HG02938 (cell line): ENCODE measurements around the gene LRCH3.

Experiments used
- ATAC-seq: cut with Tn5 transposase; IDR thresholded peaks from one replicate; pipeline ENCODE4 v1.9.1; 2021; ENCODE audit warnings: mild to moderate bottlenecking, moderate library complexity; ENCODE audit not compliant: unreplicated experiment

Gene LRCH3

DNA sequence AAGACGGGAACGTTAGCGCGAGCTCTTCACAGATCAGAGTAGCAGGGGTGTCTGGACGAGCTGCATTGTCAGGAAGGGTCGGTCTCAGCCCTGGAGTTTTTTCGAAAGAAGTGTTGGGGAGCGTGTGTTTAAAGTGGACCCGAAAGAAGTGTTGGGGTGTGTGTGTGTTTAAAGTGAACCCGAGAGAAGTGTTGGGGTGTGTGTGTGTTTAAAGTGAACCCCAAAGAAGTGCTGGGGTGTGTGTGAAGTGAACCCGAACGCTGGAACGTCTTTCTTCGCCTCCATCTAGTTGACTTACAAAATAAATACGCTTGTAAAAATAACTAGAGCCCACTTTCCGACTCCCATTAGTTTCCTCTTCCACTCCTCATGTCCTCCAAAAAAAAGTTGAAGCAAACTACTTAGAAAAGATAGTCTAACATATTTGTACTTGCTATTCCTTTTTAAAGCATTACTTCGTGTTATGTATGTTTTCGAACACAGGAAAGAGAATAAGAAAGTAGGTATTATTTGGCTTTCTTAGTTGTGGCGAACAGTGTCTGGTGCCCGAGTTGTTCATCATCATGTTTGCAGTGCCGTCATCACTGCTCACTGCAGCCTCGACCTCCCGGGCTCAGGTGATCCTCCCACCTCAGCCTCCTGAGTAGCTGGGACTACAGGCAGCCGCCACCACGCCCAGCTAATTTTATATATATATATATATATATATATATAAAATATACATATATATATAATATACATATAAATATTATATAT, 1.0 kb downstream of the LRCH3 start:
- ATAC-seq, result peak; percentile 24

DNA sequence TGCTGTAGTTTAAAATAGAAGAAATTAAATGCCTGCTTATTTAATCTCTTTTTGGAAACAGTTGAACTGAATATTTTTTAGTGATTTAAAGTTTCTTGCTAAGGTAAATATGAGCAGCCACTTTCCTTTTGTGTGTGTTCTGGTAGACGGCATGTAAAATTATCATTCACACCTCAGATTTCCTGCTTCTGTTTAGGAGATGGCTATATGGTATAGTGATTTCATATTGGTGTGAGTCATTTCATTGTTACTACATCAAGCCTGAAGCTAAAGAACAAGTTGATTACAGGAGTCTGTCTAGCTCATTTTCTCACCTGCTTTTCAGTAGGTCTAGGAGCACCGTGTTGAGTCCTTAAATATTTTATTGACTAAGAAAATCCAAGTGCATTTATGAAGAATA, 2.2 kb downstream of the LRCH3 start:
- ATAC-seq, result no peak

DNA sequence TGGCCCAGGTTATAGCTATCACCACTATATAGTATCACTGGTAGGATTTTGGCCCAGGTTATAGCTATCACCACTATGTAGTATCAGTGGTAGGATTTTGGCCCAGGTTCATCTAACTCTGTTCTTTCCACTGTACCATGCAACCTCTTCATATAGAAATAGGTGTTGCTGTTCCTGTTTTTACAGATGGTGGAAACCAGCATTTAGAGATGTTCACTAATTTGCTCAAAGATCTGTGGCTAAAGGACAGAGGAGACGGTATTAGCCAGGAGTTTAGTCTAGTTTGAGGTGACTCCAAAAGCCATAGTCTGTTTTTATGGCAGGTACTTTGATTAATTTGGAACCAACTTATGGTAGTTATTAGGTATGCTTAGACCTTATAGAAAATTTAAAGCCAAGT, 3.1 kb downstream of the LRCH3 start:
- no peak for ATAC-seq

DNA sequence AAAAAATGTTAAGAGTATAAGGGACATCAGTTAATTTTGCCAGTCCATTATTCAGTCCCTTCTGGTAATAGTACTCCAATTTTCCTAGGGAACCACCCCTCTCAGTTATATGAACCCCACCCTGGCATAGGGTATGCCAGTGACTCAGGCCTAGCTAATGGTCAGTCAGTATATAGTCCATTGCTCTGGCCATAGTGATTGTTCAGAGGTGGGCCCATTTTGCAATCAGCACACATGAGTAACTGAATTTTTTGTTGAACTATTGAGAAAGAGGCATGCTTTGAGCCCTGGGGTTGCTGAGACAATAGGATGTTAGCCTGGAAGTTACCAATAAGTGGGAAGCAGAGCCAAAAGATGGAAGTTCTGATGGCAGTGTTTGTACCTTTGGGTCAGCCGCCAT, 4.1 kb downstream of the LRCH3 start:
- no peak for ATAC-seq

DNA sequence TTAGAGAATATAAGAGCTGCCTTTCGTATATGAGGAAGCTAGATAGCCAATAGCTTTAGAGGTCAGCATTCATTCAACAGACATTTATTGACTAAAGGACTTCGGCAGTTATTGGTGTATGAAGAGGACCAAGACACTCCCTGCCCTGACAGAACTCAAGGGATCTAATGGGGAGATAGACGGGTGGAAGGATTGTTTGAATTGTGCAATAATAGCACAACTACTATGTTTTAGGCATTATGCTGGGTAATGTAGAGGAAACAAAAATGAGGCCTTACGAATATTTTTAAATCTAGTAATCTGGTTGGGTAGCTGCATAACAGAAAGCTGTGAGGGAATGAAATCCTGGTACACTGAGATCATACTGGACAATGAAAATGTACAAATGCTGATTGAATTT, 5.0 kb downstream of the LRCH3 start:
- ATAC-seq, result no peak

DNA sequence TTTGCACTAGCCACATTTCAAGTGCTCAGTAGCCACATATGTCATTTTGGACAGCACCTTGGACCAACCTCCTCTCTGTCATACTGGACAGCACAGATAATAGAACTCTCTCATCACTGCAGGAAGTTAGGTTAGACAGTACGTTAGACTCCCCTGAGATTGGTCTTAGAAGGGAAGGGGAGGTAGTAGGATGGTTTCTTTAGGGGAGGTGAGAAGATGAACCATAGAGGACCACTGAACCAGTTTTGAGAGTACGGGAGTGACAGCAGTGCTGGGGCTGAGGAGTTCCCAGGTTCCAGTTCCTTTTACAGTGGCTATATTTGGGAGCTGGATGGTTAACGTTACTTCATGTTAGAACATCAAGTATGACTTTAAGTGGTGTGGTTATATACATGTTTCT, 7.8 kb downstream of the LRCH3 start:
- ATAC-seq, result peak; percentile 48

DNA sequence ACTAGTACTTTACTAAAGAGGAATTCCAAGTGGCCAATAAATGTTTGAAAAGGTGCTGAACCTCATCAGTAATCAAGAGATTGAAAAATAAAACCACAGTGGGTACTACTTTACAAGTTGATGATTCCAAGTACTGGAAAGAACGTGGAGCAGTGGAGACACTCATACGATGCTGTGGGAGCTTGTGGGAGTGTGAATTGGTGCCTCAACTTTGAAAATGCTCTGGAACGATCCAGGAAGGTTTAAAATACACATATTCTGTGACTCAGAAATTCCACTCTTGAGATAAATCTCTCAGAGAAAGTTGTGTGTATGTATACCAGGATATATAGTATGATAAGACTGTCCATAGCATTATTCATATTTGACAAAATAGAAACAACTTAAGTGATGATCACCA, 9.3 kb downstream of the LRCH3 start:
- no peak for ATAC-seq

DNA sequence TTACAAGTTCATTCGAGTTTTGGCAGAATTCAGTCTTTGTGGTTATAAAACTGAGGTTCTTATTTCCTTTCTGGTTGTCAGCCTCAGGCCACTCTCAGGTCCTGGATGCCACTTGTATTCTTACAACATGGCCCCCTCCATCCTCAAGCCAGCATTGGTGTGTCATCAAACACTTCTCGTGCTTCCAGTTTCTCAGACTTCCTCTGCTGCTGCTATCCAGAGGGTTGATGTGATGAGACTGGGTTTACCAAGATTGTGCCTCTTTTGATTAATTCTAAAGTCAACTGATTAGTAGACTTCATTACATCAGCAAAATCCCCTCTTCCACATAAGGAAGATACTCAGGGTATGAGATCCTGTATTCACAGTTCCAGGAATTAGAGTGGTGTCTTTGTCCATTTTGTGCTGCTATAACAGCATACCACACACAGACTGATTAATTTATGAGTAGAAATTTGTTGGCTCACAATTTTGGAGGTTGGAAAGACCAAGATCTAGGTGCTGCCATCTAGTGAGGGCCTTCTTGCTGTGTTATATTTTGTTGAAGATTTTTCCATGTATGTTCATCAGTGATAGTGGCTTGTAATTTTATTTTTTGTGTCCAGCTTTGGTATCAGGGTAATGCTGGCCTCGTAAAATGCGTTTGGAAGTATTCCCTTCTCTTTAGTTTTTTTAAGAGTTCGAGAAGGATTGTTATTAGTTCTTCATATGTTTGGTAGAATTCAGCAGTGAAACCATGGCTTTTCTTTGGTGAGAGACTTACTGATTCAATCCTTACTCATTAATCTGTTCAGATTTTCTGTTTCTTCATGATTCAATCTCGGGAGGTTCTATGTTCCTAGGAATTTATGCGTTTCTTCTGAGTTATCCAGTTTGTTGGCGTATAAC, 11.1 kb downstream of the LRCH3 start:
- no peak for ATAC-seq

DNA sequence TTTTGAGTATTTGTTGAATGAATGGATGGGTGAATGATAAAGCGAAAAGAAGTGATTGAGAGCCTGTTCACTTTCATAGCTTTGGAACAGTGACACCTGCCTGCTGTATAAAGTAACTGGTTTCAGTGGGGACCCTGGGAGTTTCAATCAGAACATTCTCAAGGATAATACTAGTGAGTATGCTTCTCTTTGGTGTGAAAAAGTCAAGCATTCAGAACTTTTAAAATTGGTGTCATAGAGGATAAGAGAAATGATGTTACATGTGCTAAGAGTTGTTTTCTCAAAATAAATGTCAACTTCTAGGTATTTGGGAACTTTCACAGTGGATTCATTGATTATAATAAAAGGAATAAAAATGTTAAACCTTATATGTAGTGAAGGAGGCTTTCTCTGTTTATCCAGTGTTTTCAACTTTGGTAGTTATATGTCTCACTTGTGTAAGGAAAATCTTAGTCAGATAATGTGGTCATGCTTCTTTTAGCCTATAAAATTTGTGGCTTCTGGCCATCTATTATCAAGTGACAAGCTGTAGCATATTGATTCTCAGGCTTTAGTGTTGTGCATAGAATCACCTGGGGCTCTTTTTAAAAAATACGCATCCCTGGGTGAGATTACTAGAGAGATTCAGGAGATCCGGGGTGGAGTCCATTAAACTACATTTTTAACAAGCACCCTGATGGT, 11.9 kb downstream of the LRCH3 start:
- no peak for ATAC-seq

DNA sequence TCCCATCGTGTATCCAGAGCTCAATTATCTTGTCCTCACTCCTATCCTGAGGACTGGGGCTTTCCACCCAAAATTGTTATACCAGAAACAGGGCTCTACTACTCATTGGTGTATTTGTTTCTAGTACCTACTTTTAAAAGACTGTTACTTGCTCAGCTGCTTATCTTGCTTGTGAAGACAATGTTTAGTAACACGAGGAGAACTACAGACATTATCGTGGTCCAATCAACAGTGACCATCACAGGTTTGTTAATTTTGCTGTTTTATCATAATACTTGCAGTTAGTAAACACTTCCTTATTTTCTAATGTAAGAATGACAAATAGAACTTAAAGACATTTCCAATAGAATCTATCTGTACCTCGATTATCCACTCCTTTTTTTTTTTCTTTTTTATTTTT, 13.5 kb downstream of the LRCH3 start:
- ATAC-seq, result no peak

DNA sequence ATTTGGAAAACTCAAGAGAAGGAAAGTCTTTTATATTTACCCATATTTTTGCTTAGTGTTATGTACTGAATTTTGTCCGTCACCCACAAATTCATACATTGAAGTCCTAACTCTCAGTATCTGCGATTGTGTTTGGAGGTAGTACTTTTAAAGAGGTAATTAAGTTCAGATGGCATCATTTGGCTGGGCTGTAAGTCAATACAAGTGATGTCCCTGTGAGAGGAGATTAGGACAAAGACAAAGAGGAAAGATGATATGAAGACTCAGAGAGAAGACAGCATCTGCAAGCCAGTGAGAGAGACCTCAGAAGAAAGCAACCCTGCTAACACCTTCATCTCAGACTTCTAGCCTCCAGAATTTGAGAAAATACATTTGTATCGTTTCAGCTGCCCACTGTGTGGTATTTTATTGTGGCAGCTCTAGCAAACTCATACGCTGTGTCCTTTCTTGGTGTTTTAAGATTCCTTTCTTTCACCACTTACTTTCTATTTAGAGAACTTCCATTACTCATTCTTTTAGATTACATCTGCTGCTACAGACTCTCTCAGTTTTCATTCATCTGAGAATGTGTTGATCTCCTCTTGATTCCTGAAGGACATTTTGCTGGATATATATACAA, 17.0 kb downstream of the LRCH3 start:
- no peak for ATAC-seq

DNA sequence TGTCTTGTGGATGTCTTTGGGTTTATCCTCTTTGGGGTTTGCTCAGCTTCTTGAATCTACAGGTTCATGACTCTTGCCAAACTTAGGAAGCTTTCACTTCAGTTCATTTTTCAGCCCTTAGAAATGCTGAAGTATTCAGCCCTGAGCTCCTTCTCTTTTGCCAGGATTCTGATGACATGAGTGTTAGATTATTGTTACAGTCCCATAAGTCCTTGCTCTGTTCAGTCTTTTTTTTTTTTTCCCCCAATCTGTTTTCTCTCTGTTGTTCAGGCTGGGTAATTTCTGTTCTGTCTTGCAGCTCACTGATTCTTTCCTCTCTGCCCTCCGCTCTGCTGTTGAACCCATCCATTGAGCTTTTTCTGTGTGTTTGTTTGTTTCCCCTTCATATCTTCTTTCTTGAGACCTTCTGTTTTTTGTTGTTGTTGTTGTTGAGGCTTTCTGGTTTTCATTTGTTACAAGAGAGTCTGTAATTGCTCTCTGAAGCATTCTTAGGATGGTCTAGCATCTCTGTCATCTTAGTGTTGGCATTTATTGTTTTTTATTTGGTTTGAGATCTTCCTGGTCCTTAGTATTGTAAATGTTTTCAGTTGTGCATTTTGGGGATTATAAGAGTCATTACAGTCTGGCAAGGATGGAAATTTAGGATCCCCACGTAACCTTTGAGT, 18.4 kb downstream of the LRCH3 start:
- ATAC-seq, result no peak

DNA sequence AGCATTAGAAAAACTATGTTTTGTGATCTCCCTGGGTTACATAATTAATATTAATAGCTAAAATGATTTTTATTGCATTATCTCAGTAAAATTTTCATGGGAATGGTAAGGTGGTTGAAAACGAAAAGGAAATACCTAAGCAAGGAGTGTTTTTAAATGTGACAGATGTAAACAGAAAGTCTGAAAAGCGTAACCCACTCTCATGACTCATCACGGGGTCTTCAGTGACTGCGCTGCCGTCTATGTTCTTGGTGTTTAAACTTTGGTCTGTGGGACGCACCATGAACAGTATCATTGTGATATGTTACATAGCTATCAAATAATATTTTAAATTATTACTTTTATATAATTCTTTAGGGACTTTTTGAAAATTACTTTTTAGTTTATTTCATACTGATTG, 19.8 kb downstream of the LRCH3 start:
- ATAC-seq, result no peak

DNA sequence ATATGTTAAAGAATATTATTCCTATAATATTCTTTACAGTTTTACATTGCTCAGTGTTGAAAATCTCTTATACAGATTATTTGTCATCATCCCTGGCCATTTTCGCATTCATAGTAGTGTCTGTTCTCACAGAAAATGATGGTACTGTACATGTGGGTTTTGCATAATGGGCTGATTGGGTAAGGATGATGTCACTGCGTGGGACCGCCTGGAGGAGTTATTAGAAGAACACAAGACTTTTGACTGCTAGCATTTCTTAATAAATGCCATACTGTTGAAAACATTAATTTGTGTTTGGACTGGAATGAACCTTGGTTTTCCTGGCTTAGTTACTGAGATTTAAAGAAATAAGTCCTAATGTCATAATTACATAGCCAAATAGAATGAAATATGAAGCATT, 20.3 kb downstream of the LRCH3 start:
- no peak for ATAC-seq

DNA sequence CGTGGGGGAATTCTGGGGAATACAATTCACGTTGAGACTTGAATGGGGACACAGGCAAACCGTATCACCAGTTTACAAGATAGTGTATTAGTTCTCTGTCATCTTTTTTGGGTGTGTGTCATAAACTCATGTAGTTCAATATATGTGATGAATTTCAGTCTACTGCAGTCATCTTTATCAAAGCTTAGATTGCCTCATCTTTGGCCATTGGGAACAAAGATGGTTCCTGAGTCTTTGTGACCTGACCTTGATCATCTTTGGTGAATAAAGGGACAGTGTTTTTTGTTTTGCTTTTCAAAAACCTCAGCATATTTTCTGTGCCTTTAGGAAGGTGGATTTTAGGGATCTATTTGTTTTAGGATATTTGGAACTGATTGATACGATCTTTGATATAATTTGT, 23.3 kb downstream of the LRCH3 start:
- no peak for ATAC-seq

DNA sequence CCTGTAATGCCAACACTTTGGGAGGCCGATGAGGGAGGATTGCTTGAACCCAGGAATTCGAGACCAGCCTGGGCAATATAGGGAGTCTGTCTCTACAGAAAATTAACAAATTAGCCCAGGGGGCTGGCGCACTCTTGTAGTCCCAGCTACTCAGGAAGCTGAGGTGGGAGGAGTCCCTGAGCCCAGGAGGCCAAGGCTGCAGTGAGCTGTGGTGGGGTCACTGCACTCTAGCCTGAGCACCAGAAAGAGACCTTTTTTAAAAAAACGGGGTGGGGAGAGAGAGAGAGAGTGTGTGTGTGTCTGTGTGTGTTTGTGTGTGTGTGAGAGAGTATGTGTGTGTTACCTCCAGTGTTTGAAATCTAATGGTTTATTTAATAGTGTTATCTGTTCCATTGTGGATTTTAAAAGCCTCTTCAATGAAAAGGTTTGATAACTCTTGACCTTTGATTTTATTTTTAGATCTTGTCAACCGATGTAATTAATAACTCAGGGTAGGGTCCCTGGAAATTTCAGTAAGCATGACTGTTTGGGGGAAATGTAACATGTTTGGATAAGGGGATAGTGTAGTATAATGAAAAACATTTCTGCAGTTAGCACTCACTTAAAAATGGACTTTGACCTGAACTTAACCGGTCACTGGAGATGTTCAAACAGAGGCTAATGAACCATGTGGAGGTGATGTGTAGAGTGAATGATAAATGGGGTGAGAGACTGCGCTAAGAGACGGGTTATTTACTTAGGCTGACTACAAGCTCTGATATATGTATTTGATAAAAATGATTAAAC, 29.7 kb downstream of the LRCH3 start:
- no peak for ATAC-seq

DNA sequence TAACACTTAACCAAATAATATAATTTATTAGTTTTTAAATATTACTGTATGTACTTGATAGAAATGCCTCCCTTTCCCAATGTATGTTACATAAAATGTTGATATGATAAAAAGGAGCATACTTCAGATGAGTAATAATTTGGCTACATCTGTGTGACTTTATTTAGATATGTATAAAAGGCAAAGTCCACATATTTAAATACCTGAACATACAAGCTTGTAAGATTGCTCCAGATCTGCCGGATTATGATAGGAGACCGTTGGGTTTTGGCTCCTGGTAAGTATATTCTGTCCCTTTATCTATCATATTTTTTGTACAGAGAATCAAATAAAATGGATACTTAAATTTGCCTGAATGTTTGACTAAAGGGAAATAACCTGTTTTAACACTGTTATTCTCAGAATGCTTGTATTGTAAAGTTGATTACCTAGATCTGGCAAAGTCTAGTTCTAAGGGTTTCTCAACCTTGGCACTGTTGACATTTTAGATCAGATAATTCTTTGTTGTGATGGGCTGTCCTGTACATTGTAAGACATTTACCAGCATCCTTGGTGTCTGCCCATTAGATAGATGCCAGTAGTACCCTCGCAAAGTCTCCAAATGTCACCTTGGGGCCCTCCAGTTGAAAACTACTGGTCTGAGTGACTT, 38.5 kb downstream of the LRCH3 start:
- no peak for ATAC-seq

DNA sequence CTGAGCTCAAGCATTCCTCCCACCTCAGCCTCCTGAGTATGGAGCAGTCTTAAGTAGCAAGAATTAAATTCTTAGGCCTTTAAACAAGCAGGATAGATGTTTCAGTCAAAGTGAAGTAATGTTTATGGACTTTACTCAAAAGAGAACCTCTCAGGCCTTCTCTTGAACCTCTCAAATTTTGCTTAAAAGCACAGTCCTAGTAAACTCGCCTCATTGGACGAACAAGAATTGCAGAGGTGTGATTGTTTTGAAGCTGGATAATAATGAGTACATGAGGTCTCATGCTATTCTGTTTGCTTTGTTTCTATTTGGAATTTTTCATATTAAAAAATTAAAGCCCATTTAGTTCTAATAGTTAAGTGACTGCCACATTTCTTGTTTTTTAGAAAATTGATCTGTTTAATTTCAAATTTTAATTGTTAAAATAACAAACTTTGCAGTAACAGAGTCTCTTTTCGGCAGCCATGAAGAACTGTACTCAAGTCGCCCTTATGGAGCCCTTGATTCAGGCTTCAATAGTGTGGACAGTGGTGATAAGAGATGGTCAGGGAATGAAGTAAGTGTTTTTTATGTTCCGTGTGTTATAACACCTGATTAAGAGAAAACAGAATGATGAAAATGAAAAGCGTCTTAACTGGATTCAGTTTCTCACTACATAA, 39.4 kb downstream of the LRCH3 start:
- ATAC-seq, result no peak

DNA sequence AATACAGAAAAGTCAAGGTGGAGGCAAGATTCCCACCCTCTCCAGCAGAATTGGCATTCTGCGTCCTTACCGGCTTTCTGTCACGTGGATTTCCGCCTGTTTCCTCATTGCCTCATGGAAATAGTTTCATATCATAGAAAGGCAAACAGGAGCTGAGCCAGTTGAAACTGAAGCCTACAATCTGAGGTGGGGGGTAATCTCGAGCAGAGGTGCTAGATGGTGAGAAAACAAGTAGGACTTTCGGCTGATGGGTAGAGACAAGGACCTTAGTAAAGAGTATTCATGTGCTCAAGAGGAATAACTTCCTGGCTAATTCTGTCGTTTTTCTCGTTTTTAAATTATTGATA, 39.9 kb downstream of the LRCH3 start:
- ATAC-seq, result no peak
